ENCODE data around the gene PLA2G4A.

DNA sequence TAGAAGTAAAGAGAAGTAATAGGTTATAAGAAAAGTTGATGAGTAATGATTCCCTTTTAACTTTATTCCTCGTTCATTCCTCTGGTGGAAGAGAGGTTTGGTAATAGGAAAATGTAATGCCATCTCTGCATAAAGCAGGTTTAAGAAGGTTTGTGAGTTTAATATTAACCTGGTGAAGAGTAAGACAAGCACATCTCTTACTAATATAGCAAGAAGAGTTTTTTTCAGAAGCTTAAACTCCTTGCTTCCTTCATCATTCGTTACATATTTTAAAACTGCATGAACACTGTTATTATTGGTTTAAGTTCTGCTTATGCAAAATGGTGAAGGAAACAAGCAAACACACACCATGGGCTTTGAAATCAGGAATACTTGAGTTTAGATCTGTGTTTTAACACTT lies 9.2 kb upstream of the PLA2G4A start:
- TF ChIP-seq, protein P1, sequence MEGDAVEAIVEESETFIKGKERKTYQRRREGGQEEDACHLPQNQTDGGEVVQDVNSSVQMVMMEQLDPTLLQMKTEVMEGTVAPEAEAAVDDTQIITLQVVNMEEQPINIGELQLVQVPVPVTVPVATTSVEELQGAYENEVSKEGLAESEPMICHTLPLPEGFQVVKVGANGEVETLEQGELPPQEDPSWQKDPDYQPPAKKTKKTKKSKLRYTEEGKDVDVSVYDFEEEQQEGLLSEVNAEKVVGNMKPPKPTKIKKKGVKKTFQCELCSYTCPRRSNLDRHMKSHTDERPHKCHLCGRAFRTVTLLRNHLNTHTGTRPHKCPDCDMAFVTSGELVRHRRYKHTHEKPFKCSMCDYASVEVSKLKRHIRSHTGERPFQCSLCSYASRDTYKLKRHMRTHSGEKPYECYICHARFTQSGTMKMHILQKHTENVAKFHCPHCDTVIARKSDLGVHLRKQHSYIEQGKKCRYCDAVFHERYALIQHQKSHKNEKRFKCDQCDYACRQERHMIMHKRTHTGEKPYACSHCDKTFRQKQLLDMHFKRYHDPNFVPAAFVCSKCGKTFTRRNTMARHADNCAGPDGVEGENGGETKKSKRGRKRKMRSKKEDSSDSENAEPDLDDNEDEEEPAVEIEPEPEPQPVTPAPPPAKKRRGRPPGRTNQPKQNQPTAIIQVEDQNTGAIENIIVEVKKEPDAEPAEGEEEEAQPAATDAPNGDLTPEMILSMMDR (IDR thresholded peaks at IDR 0.05) = no peak
- TF ChIP-seq POLR2A (IDR thresholded peaks at IDR 0.05) (no peak), EP300 (IDR thresholded peaks at IDR 0.05) (no peak)

Measured in suprapubic skin (tissue), 3 donors.